Islet precursor cell (in vitro differentiated cells): ENCODE data around the gene SPRED1.

Experiments used
- DNase-seq: peaks from one replicate; pipeline ENCODE4 v3.0.0-alpha.2; 2018

Gene SPRED1

GRCh38 chr15:38367476-38367875, 114.8 kb downstream of the SPRED1 start:
- DNase-seq = no peak

GRCh38 chr15:38369936-38370478, 117.4 kb downstream of the SPRED1 start:
- no peak for DNase-seq

GRCh38 chr15:38373016-38373415, 120.4 kb downstream of the SPRED1 start:
- no peak for DNase-seq

- DNase-seq = no peak
Observed at GRCh38 chr15:38374029-38374428, 121.4 kb downstream of the SPRED1 start.

- no peak for DNase-seq
Observed at GRCh38 chr15:38374556-38374955, 121.9 kb downstream of the SPRED1 start.

GRCh38 chr15:38376081-38376480, 123.4 kb downstream of the SPRED1 start:
- DNase-seq = no peak

- DNase-seq = no peak
Observed at GRCh38 chr15:38377636-38378035, 125.0 kb downstream of the SPRED1 start.

- no peak for DNase-seq
Observed at GRCh38 chr15:38378161-38378560, 125.5 kb downstream of the SPRED1 start.

GRCh38 chr15:38389924-38390542, 137.4 kb downstream of the SPRED1 start:
- peak; percentile 77 for DNase-seq

- no peak for DNase-seq
Observed at GRCh38 chr15:38391191-38391590, 138.6 kb downstream of the SPRED1 start.

GRCh38 chr15:38398134-38398533, 145.5 kb downstream of the SPRED1 start:
- peak; percentile 69 for DNase-seq

- no peak for DNase-seq
Observed at GRCh38 chr15:38401106-38401505, 148.5 kb downstream of the SPRED1 start.

GRCh38 chr15:38401701-38402100, 149.1 kb downstream of the SPRED1 start:
- DNase-seq = no peak

- no peak for DNase-seq
Observed at GRCh38 chr15:38406436-38406835, 153.8 kb downstream of the SPRED1 start.
